HG03159 (cell line): ENCODE measurements around the gene DEPP1.

Experiments used
- ATAC-seq: cut with Tn5 transposase; IDR thresholded peaks from one replicate; pipeline ENCODE4 v1.9.1; 2021; ENCODE audit warnings: mild to moderate bottlenecking, moderate library complexity; ENCODE audit not compliant: unreplicated experiment

The DEPP1 gene

DNA sequence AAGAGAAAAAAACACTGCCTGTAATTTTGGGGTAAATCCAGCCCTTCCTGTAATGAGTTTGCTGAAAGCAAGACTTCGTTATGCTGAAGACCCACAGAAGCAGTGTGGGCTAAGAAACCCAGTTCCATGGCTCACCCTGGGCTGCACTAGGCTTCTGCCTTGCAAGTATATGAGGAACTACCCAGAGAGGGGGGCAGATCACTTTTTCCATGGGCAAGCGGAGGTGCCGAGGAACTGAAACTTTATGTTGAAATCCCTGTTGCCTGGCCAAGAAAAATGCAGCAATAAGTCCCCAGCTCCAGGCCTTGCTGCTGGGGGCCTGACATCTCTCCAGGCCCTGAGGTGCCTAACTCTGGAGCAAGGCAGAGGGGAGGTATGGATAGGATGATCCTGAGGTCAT, 10.5 kb downstream of the DEPP1 start:
- ATAC-seq: no peak

DNA sequence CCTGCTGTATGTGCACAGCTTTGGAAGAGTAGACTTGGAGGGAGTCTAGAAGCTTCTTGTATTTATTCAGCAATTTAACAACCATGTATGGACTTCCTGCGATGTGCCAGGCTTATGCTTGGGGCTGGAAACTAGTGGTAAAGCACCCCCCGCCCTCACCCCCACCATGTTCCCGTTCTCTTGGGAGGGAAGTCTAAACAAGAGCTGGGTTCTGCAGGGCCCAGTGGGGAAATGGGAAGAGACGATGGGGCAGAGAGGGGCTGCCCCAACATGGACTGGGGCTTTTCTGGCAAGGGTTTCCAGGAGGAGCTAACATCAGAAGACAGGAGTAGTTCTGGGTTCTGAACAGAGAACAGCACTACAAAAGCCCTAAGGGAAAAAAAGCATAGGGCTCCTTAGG, 11.0 kb downstream of the DEPP1 start:
- ATAC-seq: no peak

DNA sequence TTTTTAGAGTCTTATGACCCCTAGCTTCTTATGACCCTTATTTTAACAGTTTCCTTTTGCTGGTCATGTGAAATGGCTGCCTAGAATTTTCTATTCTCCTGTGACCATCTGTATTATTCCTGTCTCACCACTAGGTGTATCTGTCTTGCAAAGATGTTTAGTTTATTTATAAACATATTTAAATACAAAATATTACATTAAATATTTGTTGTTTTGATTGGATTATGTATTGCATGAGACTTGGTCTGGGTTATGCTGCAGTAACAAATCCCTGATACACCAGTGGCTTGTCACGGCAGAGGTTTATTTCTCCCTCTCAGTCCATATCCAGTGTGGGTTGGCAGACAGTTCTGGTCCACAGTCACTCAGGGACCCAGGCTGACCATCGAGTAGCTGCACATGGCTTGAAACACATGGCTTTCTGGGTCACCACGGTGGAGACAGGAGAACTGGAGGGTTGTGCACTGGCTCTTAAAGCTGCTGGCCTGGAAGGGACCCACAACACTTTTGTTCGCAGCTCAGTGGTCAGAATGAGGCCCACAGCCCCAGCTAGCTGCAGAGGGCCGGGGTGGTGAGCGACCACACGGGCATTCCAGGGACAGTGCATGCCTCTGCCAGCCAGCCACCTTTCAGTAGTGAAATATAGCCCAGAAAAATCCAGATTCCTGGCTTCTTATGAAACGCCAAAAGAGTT, 11.6 kb downstream of the DEPP1 start:
- no peak for ATAC-seq

DNA sequence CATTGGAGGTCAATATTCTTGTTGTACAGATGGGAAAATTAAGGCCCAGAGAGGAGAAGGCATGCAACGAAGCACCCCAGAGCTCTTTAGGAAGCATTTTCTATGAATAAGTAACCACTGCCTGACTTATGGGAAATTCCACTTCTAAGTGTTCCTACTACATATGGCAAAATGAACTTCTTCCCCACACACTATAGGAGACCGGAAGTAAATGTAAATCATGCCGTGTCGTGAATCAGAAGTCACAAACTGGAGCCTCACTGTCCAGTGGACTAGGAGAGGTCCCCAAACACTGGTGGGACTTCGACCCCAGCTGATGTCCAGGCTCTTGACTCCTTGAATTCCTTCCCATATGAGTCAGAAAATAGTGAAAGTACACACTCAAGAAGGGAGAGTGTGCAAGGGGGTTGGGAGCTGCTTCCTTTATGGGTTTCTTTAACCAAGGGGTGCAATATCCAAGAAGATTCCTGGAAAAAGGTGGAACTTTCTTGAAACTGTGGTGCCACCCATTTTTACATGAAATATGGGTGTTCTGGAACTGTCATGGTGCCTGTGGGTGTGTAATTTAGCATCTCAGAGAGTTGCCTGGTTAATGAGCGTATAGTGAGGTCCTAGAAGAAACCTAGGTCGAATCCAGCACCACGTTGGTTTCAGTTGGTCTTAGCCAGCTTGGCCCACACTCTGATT, 12.3 kb downstream of the DEPP1 start:
- ATAC-seq: peak; percentile 32

DNA sequence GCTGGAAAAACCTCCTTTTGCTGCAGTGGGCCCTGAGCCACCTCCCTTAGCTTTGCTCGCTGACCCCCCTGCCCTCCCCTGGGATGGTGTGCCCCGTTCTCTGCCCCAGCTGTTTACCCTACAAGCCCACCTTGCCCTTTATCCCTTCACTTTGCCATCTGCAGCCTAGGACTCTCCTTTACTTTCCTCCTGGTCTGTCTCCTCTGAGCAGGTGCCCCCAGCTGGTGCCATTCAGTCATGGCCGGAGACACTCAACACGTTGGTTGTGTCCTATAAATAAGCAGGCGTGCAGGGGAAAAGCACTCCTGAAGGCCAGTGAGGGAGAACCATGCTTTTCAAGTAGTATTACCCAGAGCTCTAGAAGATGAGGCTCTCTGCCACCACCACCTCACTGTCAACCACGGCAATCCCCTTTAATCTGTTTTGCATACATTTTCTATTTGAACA, 12.9 kb downstream of the DEPP1 start:
- ATAC-seq: peak; percentile 39

DNA sequence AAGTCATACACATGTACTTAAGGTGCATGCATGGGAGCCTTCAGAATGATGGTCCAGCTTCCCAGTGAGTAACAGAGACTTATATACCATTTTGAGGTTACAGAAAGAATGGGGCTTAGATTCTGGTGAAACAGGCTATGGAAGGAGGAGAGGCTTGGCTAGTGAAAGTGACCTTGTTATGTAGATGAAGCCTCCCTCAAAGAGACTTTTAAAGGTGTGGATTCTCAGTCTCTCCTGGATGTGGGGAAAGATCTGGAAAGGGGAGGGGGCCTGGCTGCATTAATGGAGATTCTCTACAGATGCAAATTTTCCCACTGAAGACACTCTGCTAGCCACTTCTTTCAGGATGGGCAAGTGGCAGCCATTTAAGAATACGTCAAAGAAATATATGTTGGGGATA, 13.5 kb downstream of the DEPP1 start:
- ATAC-seq: no peak

DNA sequence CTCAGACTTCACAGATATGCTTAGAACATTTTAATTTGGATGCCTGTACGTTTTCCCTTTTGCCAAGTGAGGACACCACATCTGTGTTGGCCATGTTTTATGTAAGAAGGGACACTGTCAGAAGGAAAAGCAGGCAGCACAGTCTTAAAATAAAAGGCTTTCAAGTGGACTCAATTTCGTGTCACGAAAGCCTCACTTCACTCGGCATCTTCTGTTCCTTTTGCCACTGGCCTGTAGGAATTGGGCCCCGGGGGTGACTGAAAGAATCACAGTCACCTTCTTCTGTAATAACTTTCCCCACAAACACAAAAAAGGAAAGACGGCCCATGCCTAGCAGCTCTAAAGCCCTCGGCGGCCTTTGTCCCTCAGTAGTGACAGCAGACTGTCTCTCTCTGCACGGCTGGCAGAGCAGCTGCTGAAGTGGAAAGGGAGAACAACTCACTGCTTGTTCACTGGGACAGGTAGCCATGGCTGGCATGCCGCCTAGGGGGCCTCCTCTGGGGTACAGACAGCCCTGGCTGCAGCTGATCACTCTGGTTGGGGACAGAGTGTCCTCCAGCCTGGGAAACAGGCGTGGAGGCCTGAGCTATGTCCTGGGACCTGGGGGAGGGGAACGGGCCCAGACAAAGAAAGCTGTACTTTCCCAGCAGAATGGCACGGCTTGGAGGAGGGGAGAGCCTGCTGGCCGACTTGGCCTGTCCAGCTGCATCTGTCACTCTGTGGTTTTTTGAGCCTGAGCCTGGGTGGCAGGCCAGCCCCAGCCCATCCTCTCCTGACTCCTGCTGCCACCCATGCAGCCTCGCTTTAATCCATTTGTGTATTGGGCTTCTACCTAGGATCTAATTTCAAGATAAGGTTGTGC, 14.6 kb downstream of the DEPP1 start:
- ATAC-seq: no peak

DNA sequence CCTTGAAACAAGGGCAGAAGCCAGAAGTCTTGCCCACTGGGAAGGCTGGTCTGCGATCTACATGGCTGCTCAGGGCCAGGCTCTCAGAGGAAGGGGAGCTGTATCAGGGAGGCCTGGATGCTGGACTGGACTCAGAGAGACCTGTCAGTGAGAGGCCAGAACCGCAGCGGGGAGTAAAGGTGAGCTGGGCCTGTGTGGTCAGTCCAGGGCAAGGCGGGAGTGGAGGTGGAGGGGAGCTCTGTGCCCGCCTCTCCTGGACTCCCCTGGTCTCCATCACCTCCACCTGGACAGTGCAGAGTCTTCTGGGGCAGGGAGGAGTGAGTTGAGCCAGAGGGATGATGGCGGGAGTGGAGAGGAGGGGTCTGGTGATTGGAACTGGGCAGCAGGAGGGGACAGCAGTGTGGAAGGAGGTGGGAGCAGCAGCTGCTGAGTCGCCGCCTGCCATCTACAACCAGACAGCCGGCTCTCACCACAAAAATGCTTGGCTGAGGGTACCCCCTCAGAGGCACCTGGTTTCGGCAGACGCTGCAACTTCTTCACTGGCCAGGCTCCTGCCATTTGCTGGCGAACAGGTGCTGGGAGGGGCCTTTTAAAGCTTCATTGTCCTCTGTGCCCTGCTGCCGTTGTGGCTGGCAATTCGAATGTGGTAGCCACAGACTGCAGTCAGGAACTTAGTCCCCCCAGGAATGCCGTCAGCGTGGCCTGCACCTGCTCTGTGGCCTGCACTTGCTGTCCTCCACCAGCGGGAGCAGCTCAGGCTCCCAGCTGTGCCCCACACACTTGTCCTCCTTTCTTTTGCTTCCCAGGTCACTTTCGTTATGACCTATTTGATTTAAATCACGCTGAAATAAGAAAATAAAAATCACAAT, 15.5 kb downstream of the DEPP1 start:
- no peak for ATAC-seq

DNA sequence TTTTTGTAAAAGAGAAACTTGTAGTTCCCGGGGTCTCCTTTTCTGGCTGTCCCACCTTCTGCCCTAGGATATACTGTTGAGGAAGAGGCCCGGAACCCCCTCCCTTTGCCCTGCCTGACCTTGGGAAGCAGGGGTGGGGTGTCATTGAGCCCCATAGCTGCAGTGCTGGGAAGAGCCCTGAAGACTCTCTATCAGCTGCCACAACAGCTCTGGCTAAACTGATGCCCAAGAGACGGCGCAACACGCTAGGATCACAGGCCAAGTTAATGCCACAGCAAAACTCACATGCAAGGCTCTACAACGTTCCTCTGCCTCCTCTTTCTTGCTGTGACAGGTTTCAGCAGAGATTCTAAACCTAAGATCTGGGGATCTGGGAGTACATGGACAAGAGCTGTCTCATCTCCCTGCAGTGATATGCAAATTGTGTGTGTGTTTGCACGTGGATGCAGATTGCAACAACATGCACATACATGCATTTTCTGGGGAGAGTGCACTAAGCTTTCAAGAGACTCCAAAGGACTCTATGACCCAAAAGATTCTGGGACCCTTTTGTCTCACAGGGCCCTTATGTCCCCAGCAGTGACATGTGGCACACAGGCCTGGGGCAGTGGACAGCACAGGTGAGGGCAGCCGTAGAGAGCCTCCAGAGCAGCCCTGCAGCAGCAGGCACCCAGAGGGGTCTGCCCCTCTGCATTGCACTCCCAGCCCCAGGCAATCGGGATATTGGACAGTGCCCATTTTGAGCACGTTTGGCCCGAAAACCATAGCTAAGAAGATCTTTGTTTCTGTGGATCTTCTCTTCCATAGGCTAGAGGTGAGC, 16.5 kb downstream of the DEPP1 start:
- ATAC-seq: no peak

DNA sequence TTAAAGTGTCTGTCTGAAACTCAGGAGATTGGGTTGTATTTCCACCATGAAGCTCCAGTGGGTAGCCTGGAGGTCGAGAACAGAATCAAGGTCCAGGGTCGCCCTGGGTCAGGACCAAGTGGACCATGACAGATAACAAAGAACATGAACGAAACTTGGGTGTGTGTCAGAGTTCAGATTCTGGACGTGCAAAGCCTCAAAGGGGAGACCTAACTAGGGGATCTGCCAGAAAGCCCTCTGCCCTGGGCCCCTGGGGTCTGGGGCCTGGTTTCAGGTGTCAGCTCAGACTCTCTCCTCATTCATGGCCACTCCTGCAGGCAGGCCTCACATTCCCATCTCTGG, 17.4 kb downstream of the DEPP1 start:
- no peak for ATAC-seq

DNA sequence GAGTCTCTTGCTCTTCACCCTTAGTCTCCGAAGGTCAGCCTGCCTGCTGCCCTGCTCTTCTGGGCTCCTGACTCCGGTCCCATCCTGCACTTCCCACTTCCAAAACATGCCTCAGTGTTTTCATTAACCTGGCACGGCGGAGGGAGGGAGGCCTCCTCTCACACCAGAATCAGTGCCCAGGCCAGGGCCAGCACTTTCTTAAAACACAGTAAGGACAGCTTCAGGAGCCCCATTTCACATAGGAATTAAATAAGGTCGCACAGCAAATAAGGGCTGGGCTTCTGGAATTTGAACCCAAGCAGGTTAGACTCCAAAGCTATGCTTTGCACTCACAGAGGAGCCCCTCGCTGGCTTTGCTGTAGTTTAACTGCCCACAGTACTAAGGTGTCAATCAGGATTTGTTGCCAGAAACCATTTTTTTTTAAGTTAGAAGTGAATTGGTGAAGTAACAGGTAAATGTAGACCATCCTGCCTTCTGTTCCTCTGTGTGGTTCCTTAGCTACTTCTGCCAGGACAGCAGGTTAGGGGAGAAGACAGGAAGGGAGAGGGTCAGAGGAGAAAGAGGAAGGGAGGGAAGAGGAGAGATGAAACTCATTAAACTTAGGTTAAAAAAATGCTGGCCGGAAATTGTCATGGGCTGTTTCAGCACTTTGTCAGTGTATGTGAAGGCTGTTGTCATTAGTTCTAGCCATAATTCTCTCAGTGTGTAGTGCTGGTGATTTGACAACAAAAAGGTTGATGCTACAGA, 18.0 kb downstream of the DEPP1 start:
- ATAC-seq: no peak

DNA sequence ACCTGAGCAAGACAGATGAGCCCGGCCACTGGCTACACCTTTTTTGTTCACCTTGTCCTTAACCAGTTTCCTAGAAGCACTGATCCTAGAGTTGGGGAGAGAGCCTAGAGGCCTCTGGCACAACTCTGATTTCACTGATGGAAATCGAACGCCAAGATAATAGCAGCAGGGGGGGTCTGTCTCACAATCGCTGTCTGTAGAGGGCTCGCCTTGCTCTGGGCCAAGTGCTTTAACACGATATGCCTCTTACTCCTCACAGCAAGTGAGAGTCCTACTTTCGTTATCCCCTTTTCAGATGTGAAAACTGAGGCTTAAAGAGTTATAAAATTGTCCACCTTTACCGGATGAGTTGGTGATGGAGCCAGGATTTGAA, 18.5 kb downstream of the DEPP1 start:
- no peak for ATAC-seq

DNA sequence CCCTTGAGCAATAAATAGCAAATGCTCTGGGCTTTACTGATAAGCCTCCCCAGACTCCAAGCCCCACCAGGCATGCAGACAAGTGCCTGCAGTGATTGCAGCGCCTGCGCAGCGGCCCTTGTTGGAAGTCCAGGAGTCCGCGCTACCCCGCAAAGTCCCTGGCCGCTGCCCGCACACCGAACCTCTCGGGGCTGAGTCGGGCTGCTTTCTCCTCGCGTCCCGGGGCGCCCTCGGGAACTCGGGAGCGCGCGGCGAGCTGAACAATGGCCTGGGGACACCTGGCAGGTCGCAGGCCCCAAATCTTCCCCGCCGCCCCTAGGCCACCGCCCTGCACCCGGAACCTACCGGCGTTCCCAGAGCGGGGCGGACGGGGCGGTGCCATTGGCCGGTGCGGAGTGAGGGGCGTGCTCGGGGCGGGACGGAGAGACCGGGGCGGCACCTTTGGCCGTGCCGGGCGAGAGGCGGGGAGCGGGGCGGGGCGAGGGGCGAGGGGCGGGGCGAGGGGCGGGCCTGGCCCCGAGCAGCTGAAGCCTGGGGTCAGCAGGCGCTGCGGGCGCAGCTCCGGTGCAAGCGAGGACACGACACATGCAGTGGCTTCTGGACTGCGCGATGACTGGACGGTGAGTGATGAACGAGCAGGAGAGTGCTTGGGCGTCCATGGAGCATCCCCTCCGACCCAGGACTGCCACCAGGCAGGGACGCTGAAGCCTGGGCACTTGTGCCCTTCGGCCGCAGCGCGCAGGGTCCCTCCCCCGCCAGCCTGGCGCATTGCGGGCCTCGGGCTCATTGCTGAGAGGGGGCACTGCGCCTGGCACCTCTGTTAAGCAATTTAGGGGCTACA, 19.1 kb downstream of the DEPP1 start, which contains the start of gene RASSF4:
TSS of gene RASSF4 (plus strand) at position 556 of the 841 bp plus-strand sequence. CDS start 10,401 bp downstream, outside the sequence.
- ATAC-seq: peak; percentile 97

DNA sequence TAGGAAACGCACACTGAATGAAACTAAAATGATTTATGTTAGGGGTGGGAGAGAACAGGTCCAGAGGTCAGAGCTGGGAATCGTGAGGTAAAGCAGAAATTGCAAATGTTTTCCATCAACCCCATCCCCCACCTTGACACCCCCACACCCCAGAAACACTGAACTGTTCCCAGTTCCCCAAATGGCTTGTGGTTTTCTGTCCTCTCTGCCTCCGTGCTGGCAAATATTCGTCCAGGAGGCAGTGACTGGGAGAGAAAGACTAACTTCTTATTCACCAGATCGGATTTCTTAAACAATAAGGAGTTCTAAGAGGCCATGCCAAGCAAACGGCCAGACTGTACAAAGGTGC, 19.7 kb downstream of the DEPP1 start:
- no peak for ATAC-seq

DNA sequence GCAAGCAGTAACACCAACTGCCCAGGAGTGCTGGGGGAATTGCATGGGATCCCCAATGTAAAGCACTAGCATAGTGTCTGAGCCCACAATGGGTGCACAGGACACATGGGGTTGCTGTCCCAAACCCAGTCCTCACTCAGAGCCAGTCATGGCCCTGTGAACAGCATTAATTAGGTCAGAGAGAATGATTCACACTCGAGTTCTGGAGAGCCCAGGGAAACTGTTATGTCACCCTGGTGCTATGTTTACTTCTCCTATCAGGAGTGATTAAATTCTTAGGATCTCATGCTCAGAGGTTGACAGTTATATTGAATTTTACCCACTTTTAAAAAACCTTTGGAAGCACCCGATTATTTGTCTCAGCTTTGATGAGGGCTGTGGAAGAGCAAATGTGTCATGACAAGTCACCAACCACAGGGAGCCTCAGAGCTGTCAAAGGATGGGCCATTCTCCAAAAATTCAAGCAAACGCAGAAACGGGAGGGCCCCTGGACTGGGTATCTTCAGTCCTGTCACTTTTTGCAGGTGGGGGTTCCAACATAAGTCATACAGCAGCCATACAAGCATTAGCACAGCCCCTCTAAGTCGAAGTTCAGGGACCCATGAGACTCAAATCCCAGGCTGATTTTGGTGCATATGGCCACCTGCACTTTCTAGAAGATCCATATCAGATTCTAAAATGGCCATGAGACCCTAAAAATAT, 20.3 kb downstream of the DEPP1 start:
- ATAC-seq: no peak

DNA sequence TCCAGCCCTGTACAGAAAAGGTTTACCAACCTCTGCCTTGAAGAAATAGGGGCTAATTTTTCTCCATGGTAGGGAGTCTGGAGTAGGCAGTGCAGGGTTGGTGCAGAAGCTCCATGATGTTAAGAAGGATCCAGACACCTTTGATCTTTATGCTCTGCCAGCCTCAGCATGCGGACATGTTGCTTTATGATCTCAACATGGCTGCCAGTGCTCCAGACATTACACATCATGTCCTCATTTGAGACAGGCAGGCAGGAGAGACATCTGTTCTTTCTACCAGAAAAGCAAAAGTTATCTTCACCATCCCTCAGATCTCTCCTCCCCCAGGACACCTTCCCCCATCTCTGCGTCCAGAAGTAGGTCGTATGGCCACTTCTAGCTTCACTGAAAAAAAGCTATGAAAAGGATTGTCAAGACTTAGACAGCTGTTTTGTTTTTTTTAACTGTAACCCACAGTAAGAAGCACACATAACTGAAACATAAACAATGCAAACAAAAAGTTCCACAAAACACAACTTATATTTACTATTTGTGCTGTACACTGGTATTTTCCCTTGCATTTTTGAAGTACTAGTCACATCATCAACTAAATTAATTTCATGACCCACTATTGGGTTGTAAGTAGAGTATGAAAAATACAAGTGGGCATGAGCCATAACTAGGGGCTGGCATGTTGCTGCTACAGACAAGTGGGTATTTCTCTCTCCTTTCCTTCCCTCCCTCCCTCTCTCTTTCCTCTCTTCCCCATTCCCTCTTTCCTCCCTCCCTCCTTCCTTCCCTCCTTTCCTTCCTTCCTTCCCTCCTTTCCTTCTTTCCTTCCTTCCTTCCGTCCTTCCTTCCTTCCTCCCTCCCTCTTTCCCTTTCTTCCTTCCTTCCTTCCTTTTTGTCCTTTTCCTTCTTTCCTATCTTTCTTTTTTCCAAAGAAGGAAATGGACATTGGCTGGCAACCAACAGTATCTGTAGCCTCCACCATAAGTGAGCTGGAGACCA, 21.6 kb downstream of the DEPP1 start:
- ATAC-seq: no peak

DNA sequence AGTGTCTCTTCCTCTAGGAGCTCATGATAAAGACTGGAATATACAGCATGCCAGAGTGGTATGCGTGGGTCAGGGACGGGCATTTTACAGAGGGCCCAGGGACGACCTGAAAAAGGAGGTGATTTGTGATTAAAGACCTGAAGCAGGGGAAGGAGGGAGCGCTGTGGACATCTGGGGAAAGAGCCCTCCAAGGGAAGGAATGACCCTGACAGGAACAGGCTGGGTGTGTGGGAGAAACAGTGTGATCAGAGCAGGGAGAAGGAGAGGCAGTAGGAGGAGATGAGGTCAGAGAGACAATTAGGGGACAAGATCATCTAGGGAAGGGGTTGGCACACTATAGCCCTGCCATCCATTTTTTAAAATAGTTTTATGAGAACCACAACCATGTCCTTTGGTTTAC, 22.4 kb downstream of the DEPP1 start:
- no peak for ATAC-seq
